Neuron (in vitro differentiated cells): ENCODE measurements around the gene ANO7.
A peak's percentile ranks its signal among the peaks of the same experiment; 100 is the strongest.

Experiments used
- H2AFZ ChIP-seq: one replicate; pipeline ENCODE4 v1.6.1; 2013; ENCODE audit warnings: low read depth, mild to moderate bottlenecking, inconsistent platforms, low read length, moderate library complexity
- H3K27me3 ChIP-seq: one replicate; pipeline ENCODE4 v1.6.1; 2013; ENCODE audit warnings: low read length; ENCODE audit not compliant: insufficient read depth
- H3K36me3 ChIP-seq: one replicate; pipeline ENCODE4 v1.6.1; 2013; ENCODE audit warnings: low read length; ENCODE audit not compliant: insufficient read depth
- H3K4me1 ChIP-seq: one replicate; pipeline ENCODE4 v1.6.1; 2013; ENCODE audit warnings: low read length; ENCODE audit not compliant: insufficient read depth
- H3K4me3 ChIP-seq: 2 replicates; pipeline ENCODE4 v1.5.1; 2013; ENCODE audit warnings: mild to moderate bottlenecking, low read length, moderate library complexity
- H3K9me3 ChIP-seq: one replicate; pipeline ENCODE4 v1.6.1; 2013; ENCODE audit warnings: low read length

ANO7 gene

DNA sequence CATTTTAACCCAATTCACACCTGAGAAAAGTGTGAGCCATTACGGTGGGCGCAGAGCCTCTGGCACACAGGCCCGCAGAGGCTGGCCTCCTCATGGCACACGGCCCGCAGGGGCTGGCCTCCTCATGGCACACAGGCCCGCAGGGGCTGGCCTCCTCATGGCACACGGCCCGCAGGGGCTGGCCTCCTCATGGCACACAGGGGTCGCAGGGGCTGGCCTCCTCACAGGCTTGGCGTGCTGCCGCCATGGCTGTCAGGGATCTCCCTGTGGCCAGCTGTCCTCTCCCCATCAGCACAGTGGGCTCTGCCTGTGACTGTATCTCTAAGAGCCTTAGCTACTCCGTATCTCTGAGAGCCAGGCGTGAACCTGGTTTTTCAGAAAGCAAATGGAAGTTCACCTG, 24.6 kb downstream of the ANO7 start:
- H3K4me1 ChIP-seq = no peaks in the 10 kb centered on the region

DNA sequence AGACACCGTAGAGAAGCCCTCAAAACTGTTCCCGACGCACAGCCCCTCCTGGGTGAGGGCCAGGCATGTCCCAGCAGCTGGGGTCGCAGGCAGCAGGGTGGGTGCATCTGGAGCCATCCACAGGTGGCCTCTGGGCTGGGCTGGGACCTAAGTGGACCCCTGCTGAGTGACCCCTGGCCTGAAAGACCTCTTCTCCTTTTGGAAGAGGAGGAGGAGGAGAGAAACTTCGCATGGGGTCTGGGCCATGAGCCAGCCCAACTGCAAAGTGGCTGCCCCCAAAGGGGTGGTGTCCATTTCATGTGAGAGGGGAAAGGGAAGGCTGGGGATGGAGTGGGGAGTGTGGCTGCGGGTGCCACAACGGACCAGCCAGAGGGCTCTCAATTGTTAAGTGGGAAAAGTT, 25.1 kb downstream of the ANO7 start:
- Histone ChIP-seq H2AFZ (no peak overlapping the region), H3K27me3 (peaks cover 3% of the 10 kb centered on the region), H3K4me1 (peaks cover 2% of the 10 kb centered on the region)

More for the DNA sequence above, 24.6 kb downstream of the ANO7 start:
- H3K9me3 ChIP-seq = no peaks in the 10 kb centered on the region
- H3K36me3 ChIP-seq = no peaks in the 10 kb centered on the region
- no peak overlapping the region for H2AFZ ChIP-seq
- no peak overlapping the region for H3K4me3 ChIP-seq
- peaks cover 3% of the 10 kb centered on the region for H3K27me3 ChIP-seq

GRCh38 chr2:241214209-241214608, 25.7 kb downstream of the ANO7 start:
- Histone ChIP-seq H3K36me3 (no peaks in the 10 kb centered on the region), H3K4me3 (no peak overlapping the region), H3K4me1 (peaks cover 8% of the 10 kb centered on the region), H2AFZ (no peak overlapping the region), H3K9me3 (no peaks in the 10 kb centered on the region), H3K27me3 (peaks cover 3% of the 10 kb centered on the region)

More for the DNA sequence above, 25.1 kb downstream of the ANO7 start:
- Histone ChIP-seq H3K4me3 (no peak overlapping the region), H3K9me3 (no peaks in the 10 kb centered on the region), H3K36me3 (no peaks in the 10 kb centered on the region)

DNA sequence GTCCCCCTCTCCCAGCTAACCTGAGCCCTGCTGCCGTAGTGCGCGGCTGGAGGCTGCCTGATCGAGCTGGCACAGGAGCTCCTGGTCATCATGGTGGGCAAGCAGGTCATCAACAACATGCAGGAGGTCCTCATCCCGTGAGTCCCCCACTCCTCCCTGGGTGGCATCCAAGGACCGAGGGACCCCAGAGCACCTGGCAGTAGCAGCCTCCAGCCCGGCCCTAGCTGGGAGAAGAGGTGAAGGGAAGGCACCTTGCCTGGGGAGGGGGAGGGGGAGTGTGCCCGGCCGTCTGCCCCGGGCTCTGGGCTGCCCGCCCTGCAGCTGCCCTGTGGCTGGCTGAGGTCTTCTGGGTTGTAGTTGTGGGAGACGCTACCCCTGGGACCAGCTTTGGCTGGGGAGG, 26.3 kb downstream of the ANO7 start:
- H2AFZ ChIP-seq = no peak overlapping the region
- H3K4me3 ChIP-seq = no peak overlapping the region
- no peaks in the 10 kb centered on the region for H3K36me3 ChIP-seq
- H3K27me3 ChIP-seq = peaks cover 3% of the 10 kb centered on the region
- peaks cover 14% of the 10 kb centered on the region for H3K4me1 ChIP-seq
- no peaks in the 10 kb centered on the region for H3K9me3 ChIP-seq

DNA sequence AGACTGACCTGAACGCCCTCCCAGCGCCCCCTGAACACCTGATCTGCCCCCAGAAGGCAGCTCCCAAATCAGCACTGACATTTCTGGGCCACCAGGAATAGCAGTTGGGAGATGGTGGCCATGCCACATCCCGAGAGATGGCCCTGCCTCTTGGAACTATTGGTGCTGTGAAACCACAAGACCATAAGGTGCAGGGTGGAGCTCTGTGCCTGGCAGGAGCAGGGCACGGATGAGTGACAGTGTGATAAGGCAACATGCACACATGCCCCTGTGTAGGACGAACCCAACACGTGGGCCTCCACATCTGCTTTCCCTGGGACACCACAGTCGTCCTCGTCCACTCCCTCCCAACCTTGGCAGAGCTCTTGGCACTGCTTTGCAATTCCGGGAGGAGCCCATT, 26.9 kb downstream of the ANO7 start:
- H3K27me3 ChIP-seq = peaks cover 3% of the 10 kb centered on the region
- no peak overlapping the region for H3K4me3 ChIP-seq
- peaks cover 15% of the 10 kb centered on the region for H3K4me1 ChIP-seq
- no peak overlapping the region for H2AFZ ChIP-seq
- H3K9me3 ChIP-seq = no peaks in the 10 kb centered on the region
- H3K36me3 ChIP-seq = no peaks in the 10 kb centered on the region

DNA sequence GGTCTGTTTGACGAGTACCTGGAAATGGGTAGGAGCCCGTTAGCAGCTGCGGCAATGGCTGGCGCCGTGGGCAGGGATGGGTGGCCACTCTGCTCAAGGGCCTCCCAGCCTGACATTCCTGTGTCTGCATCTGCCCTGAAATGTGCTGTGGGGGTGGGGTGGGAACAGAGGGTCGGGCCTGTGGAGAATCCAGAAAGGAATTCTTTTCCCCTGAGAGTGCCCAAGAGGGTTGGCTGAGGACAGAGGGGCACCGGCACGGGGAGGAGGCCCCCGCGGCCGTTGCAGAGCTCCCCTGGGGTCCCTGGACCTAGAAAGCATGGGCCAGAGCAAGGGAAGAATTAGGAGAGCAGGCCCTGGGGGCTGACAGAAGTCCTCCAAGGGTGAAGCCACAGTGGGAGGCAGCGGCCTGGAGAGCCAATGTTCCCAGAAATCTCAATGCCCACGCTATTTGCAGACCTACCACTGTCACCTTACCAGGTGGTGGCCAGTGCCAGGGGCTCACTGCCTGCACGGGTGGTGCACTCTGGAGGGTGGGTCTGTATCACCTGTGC, 27.8 kb downstream of the ANO7 start:
- Histone ChIP-seq H2AFZ (no peak overlapping the region), H3K4me1 (peaks cover 15% of the 10 kb centered on the region), H3K27me3 (peaks cover 3% of the 10 kb centered on the region), H3K4me3 (no peak overlapping the region), H3K36me3 (no peaks in the 10 kb centered on the region), H3K9me3 (no peaks in the 10 kb centered on the region)

GRCh38 chr2:241217320-241218031, 29.0 kb downstream of the ANO7 start:
- peaks cover 3% of the 10 kb centered on the region for H3K27me3 ChIP-seq
- peaks cover 15% of the 10 kb centered on the region for H3K4me1 ChIP-seq
- H3K36me3 ChIP-seq = no peaks in the 10 kb centered on the region
- peak overlapping the region; percentile 74 for H2AFZ ChIP-seq
- no peaks in the 10 kb centered on the region for H3K9me3 ChIP-seq
- peak overlapping the region; percentile 60 for H3K4me3 ChIP-seq

DNA sequence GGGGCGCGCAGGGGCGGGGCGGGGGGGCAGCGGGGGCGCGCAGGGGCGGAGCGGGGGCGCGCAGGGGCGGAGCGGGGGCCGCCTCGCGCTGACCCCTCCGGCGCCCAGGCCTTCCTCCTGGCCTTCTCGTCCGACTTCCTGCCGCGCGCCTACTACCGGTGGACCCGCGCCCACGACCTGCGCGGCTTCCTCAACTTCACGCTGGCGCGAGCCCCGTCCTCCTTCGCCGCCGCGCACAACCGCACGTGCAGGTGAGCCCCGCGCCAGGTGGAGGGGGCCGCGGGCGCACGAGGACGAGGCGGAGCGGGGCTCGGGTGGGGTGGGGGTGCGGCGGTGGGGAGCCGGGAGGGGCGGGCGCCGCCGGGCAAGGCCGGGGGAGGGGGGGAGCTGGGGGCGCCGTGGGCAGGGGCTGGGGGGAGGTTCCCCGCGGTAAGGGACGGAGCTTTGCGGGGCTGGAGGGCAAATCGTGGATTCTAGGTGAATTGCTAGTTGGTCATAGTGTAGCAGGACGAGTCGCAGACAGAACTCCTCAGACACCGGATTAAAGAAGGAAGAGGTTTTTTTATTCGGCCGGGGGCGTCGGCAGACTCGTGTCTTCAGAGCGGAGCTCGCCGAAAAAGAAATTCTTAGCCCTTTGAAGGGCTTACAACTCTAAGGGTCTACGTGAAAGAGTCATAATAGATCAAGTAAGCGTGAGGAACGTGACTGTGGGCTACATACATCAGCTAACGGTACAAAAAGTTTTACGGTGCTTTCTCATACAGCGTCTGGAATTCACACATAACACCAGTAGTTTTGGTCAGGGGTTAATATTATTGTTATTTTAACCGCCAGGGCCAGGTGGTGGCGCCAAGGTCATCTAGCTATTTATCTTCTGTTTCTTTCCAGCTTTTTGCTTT, 29.9 kb downstream of the ANO7 start:
- H3K4me3 ChIP-seq = peak overlapping the region; percentile 65
- H2AFZ ChIP-seq = peak overlapping the region; percentile 88
- no peaks in the 10 kb centered on the region for H3K9me3 ChIP-seq
- no peaks in the 10 kb centered on the region for H3K36me3 ChIP-seq
- peaks cover 15% of the 10 kb centered on the region for H3K4me1 ChIP-seq
- peaks cover 3% of the 10 kb centered on the region for H3K27me3 ChIP-seq

DNA sequence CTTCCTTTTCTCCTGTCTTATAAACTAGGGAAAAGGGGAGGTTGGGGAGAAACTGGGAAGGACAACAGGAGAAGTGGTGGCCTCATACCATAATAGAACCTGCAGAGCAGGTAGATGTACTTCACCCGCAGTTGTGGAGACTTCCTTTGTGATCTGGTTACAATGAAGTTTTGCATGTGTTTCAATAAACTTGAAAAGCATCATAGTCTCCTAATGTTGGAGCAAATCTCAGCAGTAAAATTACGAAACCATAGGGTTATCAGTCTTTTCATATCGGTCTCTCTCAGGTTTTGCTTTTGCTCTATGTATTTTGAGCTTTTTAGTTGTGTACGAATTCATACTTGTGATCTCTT, 30.5 kb downstream of the ANO7 start:
- Histone ChIP-seq H2AFZ (peak overlapping the region; percentile 88), H3K4me3 (peak overlapping the region; percentile 65), H3K4me1 (peaks cover 15% of the 10 kb centered on the region), H3K9me3 (no peaks in the 10 kb centered on the region), H3K36me3 (no peaks in the 10 kb centered on the region), H3K27me3 (peaks cover 3% of the 10 kb centered on the region)

GRCh38 chr2:241219856-241220356, 31.4 kb downstream of the ANO7 start:
- Histone ChIP-seq H3K27me3 (peaks cover 3% of the 10 kb centered on the region), H3K9me3 (no peaks in the 10 kb centered on the region), H3K4me3 (no peak overlapping the region), H3K4me1 (peaks cover 15% of the 10 kb centered on the region), H3K36me3 (no peaks in the 10 kb centered on the region), H2AFZ (no peak overlapping the region)

DNA sequence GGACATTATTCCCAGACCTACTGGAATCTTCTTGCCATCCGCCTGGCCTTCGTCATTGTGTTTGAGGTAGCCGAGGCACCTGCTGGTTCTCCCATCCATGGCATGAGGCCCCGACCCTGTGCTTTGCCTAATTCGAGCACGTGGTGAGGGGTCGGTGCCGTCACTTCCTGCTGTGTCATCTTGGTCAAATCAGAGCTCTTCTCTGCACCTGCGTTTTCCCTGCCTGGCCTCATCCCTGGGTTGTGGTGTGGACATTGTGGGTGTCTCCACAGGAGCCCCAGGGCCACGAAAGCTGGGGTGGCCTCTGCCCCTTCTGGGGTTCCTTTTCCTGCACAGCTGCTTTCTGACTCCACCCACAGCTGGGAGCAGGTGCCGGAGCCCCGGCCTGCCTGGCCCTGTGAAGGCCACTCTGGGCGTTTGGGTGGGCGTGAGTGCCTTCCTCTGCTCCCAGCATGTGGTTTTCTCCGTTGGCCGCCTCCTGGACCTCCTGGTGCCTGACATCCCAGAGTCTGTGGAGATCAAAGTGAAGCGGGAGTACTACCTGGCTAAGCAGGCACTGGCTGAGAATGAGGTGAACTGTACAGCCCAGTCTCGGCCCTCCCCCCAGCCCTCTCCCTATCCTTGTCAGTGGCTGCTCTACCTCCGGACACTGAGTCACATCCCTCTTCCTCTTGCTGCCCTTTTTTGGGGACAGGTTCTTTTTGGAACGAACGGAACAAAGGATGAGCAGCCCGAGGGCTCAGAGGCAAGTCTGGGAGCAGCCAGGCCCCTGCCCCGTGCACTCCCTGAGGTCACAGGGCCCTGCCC, 34.9 kb downstream of the ANO7 start:
- Histone ChIP-seq H3K4me1 (peaks cover 14% of the 10 kb centered on the region), H3K36me3 (peaks cover 19% of the 10 kb centered on the region), H2AFZ (no peak overlapping the region), H3K9me3 (no peaks in the 10 kb centered on the region), H3K4me3 (no peak overlapping the region), H3K27me3 (no peaks in the 10 kb centered on the region)

- Histone ChIP-seq H3K36me3 (peaks cover 27% of the 10 kb centered on the region), H3K4me3 (no peak overlapping the region), H3K9me3 (no peaks in the 10 kb centered on the region), H3K27me3 (no peaks in the 10 kb centered on the region), H3K4me1 (peaks cover 6% of the 10 kb centered on the region), H2AFZ (no peak overlapping the region)
Measured at GRCh38 chr2:241224018-241224850, 35.8 kb downstream of the ANO7 start.
